Ascending aorta (tissue), 2 donors: ENCODE measurements around the gene LIME1. TPM values are rescaled to one million over a fixed set of nuclear protein-coding genes. Genes with fewer than 3 reads are reported as not detected.

Experiments
- DNase-seq, 2 donors: peaks; one replicate each; pipeline ENCODE4 v3.0.0-alpha.2; 2019; ENCODE audit warnings: low spot score in 2 of 2
- H3K27ac ChIP-seq, 2 donors: fragments of 200-600 bp; sonication (generic); one replicate each; pipeline ENCODE4 v1.5.1; 2016 to 2017; ENCODE audit warnings: mild to moderate bottlenecking in 1 of 2
- H3K27me3 ChIP-seq: fragments of 200-600 bp; sonication (generic); one replicate; pipeline ENCODE4 v1.5.1; 2017
- H3K36me3 ChIP-seq, 2 donors: fragments of 200-600 bp; sonication (generic); one replicate each; pipeline ENCODE4 v1.5.1; 2016
- H3K4me1 ChIP-seq, 2 donors: fragments of 200-600 bp; sonication (generic); one replicate each; pipeline ENCODE4 v1.5.1; 2016 to 2017; ENCODE audit warnings: mild to moderate bottlenecking in 1 of 2
- H3K4me3 ChIP-seq, 2 donors: fragments of 200-600 bp; sonication (generic); one replicate each; pipeline ENCODE4 v1.5.1; 2016 to 2017; ENCODE audit warnings: mild to moderate bottlenecking in 1 of 2
- H3K9me3 ChIP-seq, 2 donors: fragments of 200-600 bp; sonication (generic); one replicate each; pipeline ENCODE4 v1.5.1; 2016
- CTCF ChIP-seq, 3 experiments: fragments of 200-600 bp in 2 of 3; fragments of 450-650 bp in 1 of 3; sonication (generic) in 2 of 3; IDR thresholded peaks; one replicate each; pipeline ENCODE4 v1.5.1; 2016 to 2019; ENCODE audit warnings: antibody characterized with exemption in 3 of 3, mild to moderate bottlenecking in 1 of 3, moderate library complexity in 1 of 3
- intact Hi-C: fragments of 100-400 bp; cut with DNase I; formaldehyde crosslinking; loops from one replicate; pipeline ENCODE4 v1.15.1; 2023
- total RNA-seq: library from RNA; depleted of rRNA; stranded (reverse); fragments of >200 nt; gene quantifications from one replicate; pipeline ENCODE4 v1.1.0, GENCODE V29; 2016

The LIME1 gene
- total RNA-seq, 1 donor from 2014 or later: 7.3 TPM

- H3K4me3 ChIP-seq: no peak overlapping the region
- no peaks in the 10 kb centered on the region for H3K27me3 ChIP-seq
- peaks cover 8 to 23% of the 10 kb centered on the region in 2 donors for H3K36me3 ChIP-seq
- no peak for TF ChIP-seq CTCF (IDR thresholded peaks at IDR 0.05)
- DNase-seq: no peak
- intact Hi-C loops: no loop called here
- peak overlapping the region in 1 of 2 donors; percentile 7 for H3K27ac ChIP-seq
- no peaks in the 10 kb centered on the region for H3K9me3 ChIP-seq
- H3K4me1 ChIP-seq: peaks cover 0 to 11% of the 10 kb centered on the region in 2 donors
Measured at GRCh38 chr20:63690003-63690897, 46.2 kb upstream of the LIME1 start.

DNA sequence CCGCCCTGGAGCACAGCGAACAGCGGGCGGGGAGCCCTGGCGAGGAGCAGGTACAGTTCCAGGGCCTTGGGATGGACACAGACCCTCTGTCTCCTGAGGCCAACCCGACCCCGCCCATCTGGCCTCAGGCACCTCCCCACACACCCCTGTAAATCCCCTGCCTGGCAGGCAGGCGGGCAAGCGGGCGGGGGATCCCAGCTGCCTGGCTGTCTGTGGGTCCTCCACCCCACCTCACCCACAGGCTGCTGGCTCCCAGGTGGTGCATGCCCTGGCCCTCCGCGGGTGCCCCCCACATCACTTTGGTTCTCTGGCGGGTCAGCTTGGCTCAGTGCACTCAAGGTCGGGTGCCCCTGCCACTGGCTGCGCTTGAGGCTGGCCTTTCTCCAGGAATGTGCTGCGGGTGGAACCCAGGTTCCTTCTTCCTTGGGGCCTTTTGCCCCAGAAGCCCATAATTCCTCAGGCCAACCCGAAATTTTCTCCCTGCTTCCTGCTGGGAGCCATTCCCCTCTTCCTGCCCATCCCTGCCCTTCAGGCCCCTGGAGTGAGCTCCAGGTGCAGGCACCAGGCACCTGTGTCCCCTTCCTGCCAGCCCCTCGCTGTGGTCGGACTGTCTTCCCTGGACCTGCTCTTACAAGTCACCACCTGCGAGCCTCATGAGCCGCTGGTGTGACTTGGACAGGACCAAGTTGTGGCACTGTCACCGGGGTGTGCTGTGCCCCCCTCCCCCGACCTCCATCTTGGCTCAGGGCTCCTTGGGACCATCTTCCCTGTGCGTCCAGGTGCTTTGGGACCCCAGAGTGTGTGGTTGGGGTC is 45.4 kb upstream of the LIME1 start:
- Histone ChIP-seq H3K27me3 (no peaks in the 10 kb centered on the region), H3K4me1 (peaks cover 0 to 4% of the 10 kb centered on the region in 2 donors), H3K9me3 (no peaks in the 10 kb centered on the region), H3K27ac (peak overlapping the region in 1 of 2 donors; percentile 26), H3K36me3 (peaks cover 9 to 29% of the 10 kb centered on the region in 2 donors), H3K4me3 (no peak overlapping the region)
- intact Hi-C loops: no loop called here
- DNase-seq: no peak
- TF ChIP-seq CTCF (IDR thresholded peaks at IDR 0.05): no peak

DNA sequence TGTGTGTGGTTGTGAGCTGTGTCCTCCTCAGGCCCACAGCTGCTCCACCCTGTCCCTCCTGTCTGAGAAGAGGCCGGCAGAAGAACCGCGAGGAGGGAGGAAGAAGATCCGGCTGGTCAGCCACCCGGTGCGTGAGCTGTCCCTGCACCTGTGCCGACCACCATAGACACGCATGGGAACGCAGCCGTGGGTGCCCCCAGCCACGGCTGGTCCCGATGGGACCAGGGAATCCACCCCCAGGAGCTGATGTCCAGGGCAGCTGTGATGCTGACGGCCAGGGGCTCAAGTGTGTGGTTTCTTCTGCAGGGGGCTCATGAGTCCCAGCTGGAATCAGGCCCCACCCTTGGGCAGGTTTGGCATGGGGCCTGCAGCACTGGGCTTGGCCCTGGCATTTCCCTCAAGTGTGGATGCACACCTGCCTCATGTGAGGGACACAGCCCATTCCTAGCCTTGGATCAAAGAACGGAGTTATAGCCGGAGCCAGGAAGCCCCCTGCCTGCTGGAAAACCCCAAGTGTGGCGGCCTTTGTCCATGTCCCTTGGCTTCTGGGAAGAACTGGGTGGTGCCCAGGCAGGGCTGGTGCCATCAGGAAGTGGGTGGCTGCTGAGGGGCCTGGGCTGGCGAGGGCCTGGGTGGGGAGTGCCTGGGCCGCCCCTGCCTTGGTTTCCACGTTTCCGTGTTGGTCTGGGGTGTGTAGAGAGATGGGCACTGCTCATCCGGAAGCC is 44.6 kb upstream of the LIME1 start:
- TF ChIP-seq CTCF (IDR thresholded peaks at IDR 0.05): no peak
- H3K9me3 ChIP-seq: no peaks in the 10 kb centered on the region
- H3K27ac ChIP-seq: peak overlapping the region in 1 of 2 donors; percentile 26
- no peak overlapping the region for H3K4me3 ChIP-seq
- H3K36me3 ChIP-seq: peaks cover 9 to 29% of the 10 kb centered on the region in 2 donors
- no peak for DNase-seq
- H3K4me1 ChIP-seq: peaks cover 1 to 4% of the 10 kb centered on the region in 2 donors
- H3K27me3 ChIP-seq: no peaks in the 10 kb centered on the region
- intact Hi-C loops: no loop called here

GRCh38 chr20:63692436-63693082 is 43.9 kb upstream of the LIME1 start:
- no peak for DNase-seq
- peaks cover 9 to 29% of the 10 kb centered on the region in 2 donors for H3K36me3 ChIP-seq
- intact Hi-C loops: no loop called here
- H3K27ac ChIP-seq: no peak overlapping the region
- no peaks in the 10 kb centered on the region for H3K9me3 ChIP-seq
- no peak for TF ChIP-seq CTCF (IDR thresholded peaks at IDR 0.05)
- H3K4me1 ChIP-seq: peaks cover under 1 to 8% of the 10 kb centered on the region in 2 donors
- no peaks in the 10 kb centered on the region for H3K27me3 ChIP-seq
- H3K4me3 ChIP-seq: no peak overlapping the region
